OCI-LY1 (cell line): Measurements from ENCODE around the gene LRRC41.

Experiments used
- H2AFZ ChIP-seq: fragments of 200-600 bp; sonication (generic), shearing (Covaris generic); 2 replicates; pipeline ENCODE4 v1.6.0; 2014; ENCODE audit warnings: antibody characterized with exemption, mild to moderate bottlenecking, low read length
- H3F3A ChIP-seq: fragments of 200-600 bp; sonication (generic), shearing (Covaris generic); 2 replicates; pipeline ENCODE4 v1.6.0; 2014; ENCODE audit warnings: mild to moderate bottlenecking, antibody characterized with exemption, low read length, moderate library complexity; ENCODE audit not compliant: insufficient read depth
- H3K27ac ChIP-seq: fragments of 200-600 bp; sonication (generic); 2 replicates; pipeline ENCODE4 v1.5.1; 2014; ENCODE audit warnings: low read length, mixed run types, mild to moderate bottlenecking, low read depth; ENCODE audit not compliant: poor library complexity, severe bottlenecking
- H3K27me3 ChIP-seq: fragments of 200-600 bp; sonication (generic); 2 replicates; pipeline ENCODE4 v1.6.0; 2014; ENCODE audit warnings: antibody characterized with exemption, mild to moderate bottlenecking, low read length, moderate library complexity; ENCODE audit not compliant: insufficient read depth
- H3K36me3 ChIP-seq: fragments of 200-600 bp; sonication (generic); 2 replicates; pipeline ENCODE4 v1.6.1; 2014; ENCODE audit warnings: mild to moderate bottlenecking, antibody characterized with exemption, low read length, moderate library complexity, mixed read lengths; ENCODE audit not compliant: insufficient read depth
- H3K4me1 ChIP-seq: fragments of 200-600 bp; sonication (generic); 2 replicates; pipeline ENCODE4 v1.5.1; 2014; ENCODE audit warnings: mild to moderate bottlenecking, low read length, moderate library complexity; ENCODE audit not compliant: insufficient read depth, severe bottlenecking
- H3K4me2 ChIP-seq: fragments of 200-600 bp; sonication (generic), shearing (Covaris generic); 2 replicates; pipeline ENCODE4 v1.6.1; 2014; ENCODE audit warnings: low read length
- H3K4me3 ChIP-seq: fragments of 200-600 bp; sonication (generic); 2 replicates; pipeline ENCODE4 v1.5.1; 2014; ENCODE audit warnings: low read length, low read depth, mild to moderate bottlenecking, mixed read lengths; ENCODE audit not compliant: poor library complexity, severe bottlenecking
- H3K79me2 ChIP-seq: fragments of 200-600 bp; shearing (Covaris generic); 2 replicates; pipeline ENCODE4 v1.6.1; 2016; ENCODE audit warnings: mixed run types, low read length, mixed read lengths; ENCODE audit not compliant: insufficient read depth
- H3K9ac ChIP-seq: fragments of 200-600 bp; sonication (generic), shearing (Covaris generic); 2 replicates; pipeline ENCODE4 v1.6.1; 2014; ENCODE audit warnings: mild to moderate bottlenecking, low read length, mixed read lengths
- H3K9me2 ChIP-seq: fragments of 200-600 bp; sonication (generic), shearing (Covaris generic); 2 replicates; pipeline ENCODE4 v1.6.1; 2014; ENCODE audit warnings: low read depth, mild to moderate bottlenecking, low read length, mixed read lengths
- H3K9me3 ChIP-seq: fragments of 200-600 bp; shearing (Covaris generic); 2 replicates; pipeline ENCODE4 v1.6.1; 2014; ENCODE audit warnings: low read length, mixed read lengths
- H4K20me1 ChIP-seq: fragments of 200-600 bp; sonication (generic), shearing (Covaris generic); 2 replicates; pipeline ENCODE4 v1.6.0; 2016; ENCODE audit warnings: mild to moderate bottlenecking, low read length; ENCODE audit not compliant: insufficient read depth
- CTCF ChIP-seq: fragments of 200-600 bp; sonication (generic), shearing (Covaris generic); IDR thresholded peaks from 2 replicates; pipeline ENCODE4 v1.5.1; 2017; ENCODE audit warnings: mild to moderate bottlenecking, antibody characterized with exemption, low read length, moderate library complexity, mixed read lengths
- EZH2 ChIP-seq: fragments of 200-600 bp; sonication (generic), shearing (Covaris generic); IDR thresholded peaks from 2 replicates; pipeline ENCODE4 v1.8.0; 2017; ENCODE audit warnings: borderline replicate concordance, mixed run types, mild to moderate bottlenecking, antibody characterized with exemption, low read length, moderate library complexity, mixed read lengths

The LRRC41 gene

GRCh38 chr1:46254668-46255067, 48.7 kb downstream of the LRRC41 start:
- Histone ChIP-seq H3K9me3 (no peaks in the 10 kb centered on the region), H3K4me2 (no peak overlapping the region), H3K9ac (no peak overlapping the region), H3K79me2 (no peaks in the 10 kb centered on the region), H3K27me3 (no peaks in the 10 kb centered on the region), H3F3A (no peaks in the 10 kb centered on the region), H2AFZ (no peak overlapping the region), H3K36me3 (peaks cover 89% of the 10 kb centered on the region), H3K27ac (no peak overlapping the region), H3K9me2 (no peaks in the 10 kb centered on the region), H4K20me1 (no peaks in the 10 kb centered on the region), H3K4me1 (peaks cover under 1% of the 10 kb centered on the region), H3K4me3 (no peak overlapping the region)
- TF ChIP-seq EZH2 = no peak
- TF ChIP-seq CTCF = no peak

DNA sequence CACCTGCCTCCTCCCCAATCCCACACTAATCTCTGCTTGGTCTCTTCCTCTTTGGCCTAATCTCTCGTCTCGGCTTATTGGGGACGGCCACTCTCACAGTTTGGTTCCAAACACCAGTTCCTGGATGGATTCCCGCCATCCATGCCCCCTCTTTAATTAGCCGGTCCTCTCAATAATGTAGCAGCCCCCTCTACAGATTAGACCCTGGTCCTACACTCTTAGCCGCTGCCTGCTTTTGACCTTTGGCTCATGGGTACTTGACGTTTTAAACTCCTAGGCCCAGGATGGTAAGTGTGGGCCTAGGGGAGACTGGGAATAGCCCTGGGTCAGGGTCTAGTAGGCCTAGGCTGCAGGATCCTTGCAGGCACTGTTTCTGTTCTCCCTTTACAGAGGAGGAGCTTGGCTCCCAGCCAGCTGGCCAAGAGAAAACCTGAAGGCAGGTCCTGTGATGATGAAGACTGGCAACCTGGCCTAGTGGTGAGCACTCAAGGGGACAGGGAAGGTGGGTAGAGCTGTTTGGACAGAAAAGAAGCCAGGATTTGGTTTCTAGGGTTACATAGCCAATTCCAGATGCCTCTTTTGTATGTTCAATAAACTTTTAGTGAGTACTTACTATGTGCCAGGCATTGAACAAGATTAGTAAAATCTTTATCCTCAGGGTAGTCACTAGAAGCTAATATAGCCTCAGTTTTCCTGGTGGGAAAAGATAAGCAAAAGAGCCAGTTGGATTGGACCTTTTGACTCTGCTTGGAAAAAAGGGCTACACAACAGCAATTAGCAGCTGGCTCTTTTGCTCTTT, 55.1 kb downstream of the LRRC41 start:
- Histone ChIP-seq H3K9me2 (no peaks in the 10 kb centered on the region), H3K79me2 (no peaks in the 10 kb centered on the region), H3K27me3 (no peaks in the 10 kb centered on the region), H3K4me3 (peak overlapping the region; percentile 85), H3K27ac (peak overlapping the region; percentile 78), H2AFZ (no peak overlapping the region), H3K36me3 (peaks cover 39% of the 10 kb centered on the region), H3F3A (0 out of 2 replicates have a peak, but pooled peaks cover 6% of the 10 kb centered on the region), H3K4me2 (peak overlapping the region; percentile 85), H4K20me1 (no peaks in the 10 kb centered on the region), H3K4me1 (peaks cover 32% of the 10 kb centered on the region), H3K9ac (peak overlapping the region; percentile 91), H3K9me3 (no peaks in the 10 kb centered on the region)
- TF ChIP-seq CTCF (peak; percentile 62), EZH2 (no peak)

DNA sequence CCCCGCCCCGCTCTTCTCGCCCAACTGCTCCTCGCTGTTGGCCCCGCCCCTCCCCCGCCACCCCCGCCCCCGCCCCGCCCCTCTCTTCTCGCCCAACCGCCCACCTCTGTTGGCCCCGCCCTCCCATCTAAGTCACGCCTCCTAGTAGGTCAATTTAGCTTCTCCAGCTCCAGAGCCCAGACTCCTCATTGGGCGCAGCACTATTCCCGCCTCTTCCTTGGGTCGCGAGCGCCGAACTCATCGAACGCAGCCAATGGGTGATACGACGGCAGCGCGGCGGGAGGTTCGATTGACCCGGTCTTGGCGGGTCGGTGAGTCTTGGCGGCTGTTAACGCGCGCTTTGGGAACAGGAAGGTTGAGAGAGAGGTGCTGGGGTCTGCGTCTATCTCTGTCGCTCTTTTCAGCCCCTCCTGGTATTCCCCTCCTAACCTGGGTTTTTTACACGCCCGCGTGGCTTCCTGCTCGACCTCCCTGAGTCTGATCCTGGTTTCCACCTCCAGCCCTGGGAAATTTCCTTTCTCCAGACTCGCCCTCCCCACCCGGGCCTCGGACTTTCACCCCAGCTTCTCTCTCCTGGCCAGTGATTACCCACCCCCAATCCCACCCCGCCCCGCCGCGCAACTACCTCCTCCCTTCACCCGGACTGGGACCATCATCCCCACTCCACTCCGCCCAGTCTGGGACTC, 55.8 kb downstream of the LRRC41 start, which contains the start of gene RAD54L:
Gene RAD54L (plus strand): TSS at position 328 of the 686 bp plus-strand sequence. CDS start 643 bp downstream, outside the sequence.
- H3K4me3 ChIP-seq = peak within 1 kb of the TSS; percentile 85
- TF ChIP-seq CTCF (no peak), EZH2 (no peak)
- no peaks in the 10 kb centered on the region for H4K20me1 ChIP-seq
- peak within 1 kb of the TSS; percentile 85 for H3K4me2 ChIP-seq
- no peaks in the 10 kb centered on the region for H3K79me2 ChIP-seq
- 0 out of 2 replicates have a peak within 1 kb of the TSS, but pooled peaks have one; percentile 15 for H2AFZ ChIP-seq
- H3K4me1 ChIP-seq = peaks cover 32% of the 10 kb centered on the region
- no peaks in the 10 kb centered on the region for H3K9me3 ChIP-seq
- H3F3A ChIP-seq = 0 out of 2 replicates have a peak, but pooled peaks cover 6% of the 10 kb centered on the region
- peak within 1 kb of the TSS; percentile 91 for H3K9ac ChIP-seq
- H3K9me2 ChIP-seq = no peaks in the 10 kb centered on the region
- H3K27me3 ChIP-seq = no peaks in the 10 kb centered on the region
- H3K27ac ChIP-seq = peak within 1 kb of the TSS; percentile 78
- peaks cover 32% of the 10 kb centered on the region for H3K36me3 ChIP-seq
